GM21390 (cell line): Measurements from ENCODE around the gene NAT10.

Experiments
- ATAC-seq: cut with Tn5 transposase; IDR thresholded peaks from one replicate; pipeline ENCODE4 v1.9.1; 2021; ENCODE audit not compliant: unreplicated experiment

The NAT10 gene

GRCh38 chr11:34105957-34106504 lies 602 bp downstream of the NAT10 start:
- peak; percentile 1 for ATAC-seq

- no peak for ATAC-seq
These were observed 6.4 kb downstream of the NAT10 start for GRCh38 chr11:34111722-34112270.

GRCh38 chr11:34114014-34114413 lies 8.6 kb downstream of the NAT10 start:
- no peak for ATAC-seq

GRCh38 chr11:34114471-34114870 lies 9.0 kb downstream of the NAT10 start:
- ATAC-seq: no peak

- ATAC-seq: no peak
These were observed 15.2 kb downstream of the NAT10 start for GRCh38 chr11:34120651-34121050.

- ATAC-seq: no peak
These were observed 19.6 kb downstream of the NAT10 start for GRCh38 chr11:34124885-34125668.

- ATAC-seq: no peak
These were observed 21.8 kb downstream of the NAT10 start for GRCh38 chr11:34126959-34127848.

GRCh38 chr11:34128824-34129223 lies 23.4 kb downstream of the NAT10 start:
- ATAC-seq: no peak

GRCh38 chr11:34132261-34132965 lies 27.0 kb downstream of the NAT10 start:
- no peak for ATAC-seq

- ATAC-seq: peak; percentile 75
These were observed 29.3 kb downstream of the NAT10 start for GRCh38 chr11:34134765-34135164.

GRCh38 chr11:34135439-34135838 lies 30.0 kb downstream of the NAT10 start:
- no peak for ATAC-seq

GRCh38 chr11:34136420-34136819 lies 31.0 kb downstream of the NAT10 start:
- ATAC-seq: no peak

GRCh38 chr11:34139346-34139745 lies 33.9 kb downstream of the NAT10 start:
- no peak for ATAC-seq

GRCh38 chr11:34140149-34140548 lies 34.7 kb downstream of the NAT10 start:
- ATAC-seq: no peak

GRCh38 chr11:34143048-34143447 lies 37.6 kb downstream of the NAT10 start:
- ATAC-seq: no peak

- ATAC-seq: peak; percentile 60
These were observed 39.6 kb downstream of the NAT10 start for GRCh38 chr11:34145073-34145472.

- peak; percentile 66 for ATAC-seq
These were observed 40.5 kb downstream of the NAT10 start for GRCh38 chr11:34145847-34146381.

- ATAC-seq: no peak
These were observed 41.0 kb downstream of the NAT10 start for GRCh38 chr11:34146411-34146810.

GRCh38 chr11:34146866-34147265 lies 41.4 kb downstream of the NAT10 start:
- no peak for ATAC-seq

- no peak for ATAC-seq
These were observed 42.2 kb downstream of the NAT10 start for GRCh38 chr11:34147581-34147980.
